ENCODE results near the gene ZC3H4. TPM values are rescaled to one million over a fixed set of nuclear protein-coding genes. Genes with fewer than 3 reads are reported as not detected.

Gene ZC3H4
- total RNA-seq, 1 donor: 10.4 TPM

DNA sequence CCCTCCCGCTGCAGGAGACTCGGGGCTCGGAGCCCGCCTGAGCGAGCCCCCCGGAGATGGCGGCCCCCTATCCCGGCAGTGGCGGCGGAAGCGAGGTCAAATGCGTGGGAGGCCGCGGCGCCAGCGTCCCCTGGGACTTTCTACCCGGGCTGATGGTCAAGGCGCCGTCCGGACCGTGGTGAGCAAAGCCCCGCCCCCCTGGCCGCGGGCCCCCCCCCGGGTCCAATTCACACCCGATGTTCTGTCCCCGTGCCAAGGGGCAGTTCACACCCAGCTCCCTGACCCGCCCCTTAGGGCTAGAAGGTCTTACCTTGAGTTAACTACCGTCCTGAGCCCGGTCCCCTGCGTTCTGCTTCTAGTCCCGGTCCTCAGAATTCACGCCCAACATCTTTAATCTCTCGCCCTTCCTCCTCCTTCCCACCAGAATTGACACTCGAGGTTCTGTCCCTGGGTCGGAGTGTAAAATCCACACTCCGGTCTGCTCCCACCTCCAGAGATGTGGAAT is 92.5 kb downstream of the ZC3H4 start:
- H3K4me1 ChIP-seq (ENCODE audit: insufficient read depth, low read length): peaks cover 14% of the 10 kb centered on the region
- peaks cover 49% of the 10 kb centered on the region for H3K27me3 ChIP-seq (ENCODE audit: insufficient read depth, low read length)
- no peak overlapping the region for H3K4me3 ChIP-seq (ENCODE audit: low read length)
- H3K9me3 ChIP-seq (ENCODE audit: low read depth, low read length): no peaks in the 10 kb centered on the region

GRCh38 chr19:47020132-47020805 is 93.3 kb downstream of the ZC3H4 start:
- H3K4me3 ChIP-seq (ENCODE audit: low read length): no peak overlapping the region
- peaks cover 49% of the 10 kb centered on the region for H3K27me3 ChIP-seq (ENCODE audit: insufficient read depth, low read length)

GRCh38 chr19:47019431-47020041 is 94.0 kb downstream of the ZC3H4 start, which contains the start of gene NPAS1:
TSS of gene NPAS1 (plus strand) at chr19:47019837. CDS start at chr19:47021048, 1,211 bp downstream.
- Histone ChIP-seq H3K4me3 (ENCODE audit: low read length) (no peak within 1 kb of the TSS), H3K27me3 (ENCODE audit: insufficient read depth, low read length) (peaks cover 47% of the 10 kb centered on the region), H3K9me3 (ENCODE audit: low read depth, low read length) (no peaks in the 10 kb centered on the region), H3K4me1 (ENCODE audit: insufficient read depth, low read length) (peaks cover 14% of the 10 kb centered on the region)

More at GRCh38 chr19:47020132-47020805, 93.3 kb downstream of the ZC3H4 start:
- H3K4me1 ChIP-seq (ENCODE audit: insufficient read depth, low read length): peaks cover 14% of the 10 kb centered on the region
- H3K9me3 ChIP-seq (ENCODE audit: low read depth, low read length): no peaks in the 10 kb centered on the region

- Histone ChIP-seq H3K4me3 (ENCODE audit: low read length) (no peak overlapping the region), H3K9me3 (ENCODE audit: low read depth, low read length) (no peaks in the 10 kb centered on the region), H3K4me1 (ENCODE audit: insufficient read depth, low read length) (peaks cover 14% of the 10 kb centered on the region), H3K27me3 (ENCODE audit: insufficient read depth, low read length) (peaks cover 42% of the 10 kb centered on the region)
Observed at GRCh38 chr19:47018923-47019322, 94.7 kb downstream of the ZC3H4 start.

Other genes starting within 250 kb of the ZC3H4 start
- gene NPAS1, start 93.9 kb downstream of the ZC3H4 start, total RNA-seq: 0.10 TPM
- 17.1 TPM for gene TMEM160, start 65.2 kb downstream of the ZC3H4 start, total RNA-seq
- 29.5 TPM for gene SAE1, start 17.1 kb upstream of the ZC3H4 start, total RNA-seq
- 8.4 TPM for gene BBC3, start 117.4 kb upstream of the ZC3H4 start, total RNA-seq
- gene CCDC9, start 142.7 kb upstream of the ZC3H4 start, total RNA-seq: 11.5 TPM
- 1.4 TPM for gene INAFM1, start 161.1 kb upstream of the ZC3H4 start, total RNA-seq
- 92.2 TPM for gene C5AR1, start 196.1 kb upstream of the ZC3H4 start, total RNA-seq
- 4.1 TPM for gene C5AR2, start 218.4 kb upstream of the ZC3H4 start, total RNA-seq
- 12.9 TPM for gene DHX34, start 235.5 kb upstream of the ZC3H4 start, total RNA-seq